OCI-LY7 (cell line): ENCODE measurements around the gene PCSK7.

ENCODE experiments used
- EZH2phosphoT487 ChIP-seq: fragments of 200-600 bp; sonication (generic); IDR thresholded peaks from 2 replicates; pipeline ENCODE4 v1.6.1; 2018; ENCODE audit warnings: low read depth, borderline replicate concordance, mild to moderate bottlenecking, mixed run types, antibody characterized with exemption, low read length, moderate library complexity, mixed read lengths
- TF ChIP-seq, protein P1 (sequence below): fragments of 200-600 bp; sonication (generic); conservative IDR thresholded peaks from 2 replicates; pipeline ENCODE4 v1.5.1; 2014; ENCODE audit warnings: mild to moderate bottlenecking, antibody characterized with exemption, low read length, moderate library complexity, mixed read lengths

DNA sequence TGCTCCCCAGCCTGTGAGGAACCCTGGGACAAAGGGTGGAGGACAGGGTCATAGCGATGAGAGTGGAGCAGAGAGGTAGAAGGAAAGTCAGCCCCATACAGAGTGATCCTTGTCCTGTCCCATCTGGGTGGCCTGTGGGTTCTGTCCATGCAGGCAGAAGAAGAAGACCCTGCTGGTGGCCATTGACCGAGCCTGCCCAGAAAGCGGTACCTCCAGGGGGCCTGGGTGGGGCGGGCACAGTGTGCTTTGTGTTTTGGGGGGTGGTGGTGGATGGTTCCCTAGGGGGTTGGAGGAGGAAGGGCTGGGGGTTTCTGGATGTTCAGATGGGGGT, 45.5 kb downstream of the PCSK7 start:
- TF ChIP-seq, protein P1, sequence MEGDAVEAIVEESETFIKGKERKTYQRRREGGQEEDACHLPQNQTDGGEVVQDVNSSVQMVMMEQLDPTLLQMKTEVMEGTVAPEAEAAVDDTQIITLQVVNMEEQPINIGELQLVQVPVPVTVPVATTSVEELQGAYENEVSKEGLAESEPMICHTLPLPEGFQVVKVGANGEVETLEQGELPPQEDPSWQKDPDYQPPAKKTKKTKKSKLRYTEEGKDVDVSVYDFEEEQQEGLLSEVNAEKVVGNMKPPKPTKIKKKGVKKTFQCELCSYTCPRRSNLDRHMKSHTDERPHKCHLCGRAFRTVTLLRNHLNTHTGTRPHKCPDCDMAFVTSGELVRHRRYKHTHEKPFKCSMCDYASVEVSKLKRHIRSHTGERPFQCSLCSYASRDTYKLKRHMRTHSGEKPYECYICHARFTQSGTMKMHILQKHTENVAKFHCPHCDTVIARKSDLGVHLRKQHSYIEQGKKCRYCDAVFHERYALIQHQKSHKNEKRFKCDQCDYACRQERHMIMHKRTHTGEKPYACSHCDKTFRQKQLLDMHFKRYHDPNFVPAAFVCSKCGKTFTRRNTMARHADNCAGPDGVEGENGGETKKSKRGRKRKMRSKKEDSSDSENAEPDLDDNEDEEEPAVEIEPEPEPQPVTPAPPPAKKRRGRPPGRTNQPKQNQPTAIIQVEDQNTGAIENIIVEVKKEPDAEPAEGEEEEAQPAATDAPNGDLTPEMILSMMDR, result no peak
- TF ChIP-seq EZH2phosphoT487, result no peak
